IPS-NIHi7 (cell line): ENCODE data around the gene PSMF1.
"Not testable (repeated sequence)": the region's sequence is repeated elsewhere in the genome, so short reads cannot be mapped to it uniquely, and the experiment has no call there.

Source experiments
- DNase-seq: peaks from one replicate; pipeline ENCODE4 v3.0.0; 2012; ENCODE audit warnings: mixed read lengths; ENCODE audit errors: extremely low spot score

Gene PSMF1

GRCh38 chr20:1122388-1123315 is 4.2 kb downstream of the PSMF1 start:
- DNase-seq = no peak

GRCh38 chr20:1123666-1124065 is 5.3 kb downstream of the PSMF1 start:
- DNase-seq = no peak

GRCh38 chr20:1124421-1124820 is 6.0 kb downstream of the PSMF1 start:
- DNase-seq = no peak

DNA sequence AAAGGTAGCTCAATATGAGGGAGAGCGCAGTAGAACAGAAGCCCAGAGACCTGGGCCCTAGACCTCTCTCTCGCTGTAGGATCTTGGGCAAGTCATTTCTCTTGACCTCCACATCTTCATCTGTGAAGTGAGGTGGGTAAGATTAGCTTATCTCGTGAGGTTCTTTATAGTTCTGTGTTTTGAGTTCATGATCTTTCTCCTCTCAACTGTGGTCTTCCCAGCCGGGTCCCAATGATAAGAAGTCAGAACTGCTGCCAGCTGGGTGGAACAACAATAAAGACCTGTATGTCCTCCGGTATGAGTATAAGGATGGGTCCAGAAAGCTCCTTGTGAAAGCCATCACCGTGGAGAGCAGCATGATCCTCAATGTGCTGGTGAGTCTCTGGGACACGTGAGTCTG is 6.9 kb downstream of the PSMF1 start:
- DNase-seq = no peak

DNA sequence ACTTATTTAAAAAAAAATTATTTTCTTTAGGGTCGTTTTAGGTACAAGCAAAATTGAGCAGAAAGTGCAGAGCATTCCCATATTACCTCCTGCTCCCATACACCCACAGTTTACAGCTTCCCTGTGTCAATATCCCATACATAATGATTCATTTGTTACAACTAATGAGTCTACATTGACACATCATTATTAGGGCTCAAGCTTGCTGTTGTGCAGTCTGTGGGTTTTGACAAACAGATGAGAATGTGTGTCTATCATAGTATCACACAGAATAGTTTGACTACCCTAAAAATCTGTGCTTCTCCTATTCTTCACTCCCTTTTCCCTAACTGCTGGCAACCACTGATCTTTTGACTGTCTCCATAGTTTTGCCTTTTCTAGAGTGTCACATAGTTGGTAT is 9.4 kb downstream of the PSMF1 start:
- DNase-seq = no peak

DNA sequence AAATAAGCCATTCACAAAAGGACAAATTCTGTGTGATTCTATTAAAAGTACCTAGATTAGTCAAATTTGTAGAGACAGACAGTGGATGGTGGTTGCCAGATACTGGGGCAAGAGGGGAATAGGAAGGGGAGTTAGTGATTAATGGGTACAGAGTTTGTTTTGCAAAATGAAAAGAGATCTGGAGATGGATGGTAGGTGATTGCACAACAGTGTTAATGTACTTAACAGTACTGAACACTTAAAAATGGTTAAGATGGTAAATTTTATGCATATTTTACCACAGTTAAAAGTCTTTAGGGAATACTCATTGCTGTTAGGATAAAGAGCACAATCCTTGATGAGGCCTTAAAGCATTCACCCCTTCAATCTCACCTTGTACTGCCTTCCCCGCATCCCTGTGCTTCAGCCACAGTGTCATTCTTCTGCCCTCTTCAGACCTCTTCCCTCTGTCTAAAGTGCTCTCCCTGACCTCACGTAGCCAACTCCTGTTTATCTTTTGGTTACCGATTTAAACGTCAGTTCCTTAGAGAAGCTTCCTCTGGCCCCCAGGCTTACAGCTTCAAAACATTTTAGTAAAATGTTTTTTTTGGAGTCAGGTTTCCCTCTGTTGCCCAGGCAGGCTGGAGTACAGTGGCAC is 11.8 kb downstream of the PSMF1 start:
- no peak for DNase-seq

DNA sequence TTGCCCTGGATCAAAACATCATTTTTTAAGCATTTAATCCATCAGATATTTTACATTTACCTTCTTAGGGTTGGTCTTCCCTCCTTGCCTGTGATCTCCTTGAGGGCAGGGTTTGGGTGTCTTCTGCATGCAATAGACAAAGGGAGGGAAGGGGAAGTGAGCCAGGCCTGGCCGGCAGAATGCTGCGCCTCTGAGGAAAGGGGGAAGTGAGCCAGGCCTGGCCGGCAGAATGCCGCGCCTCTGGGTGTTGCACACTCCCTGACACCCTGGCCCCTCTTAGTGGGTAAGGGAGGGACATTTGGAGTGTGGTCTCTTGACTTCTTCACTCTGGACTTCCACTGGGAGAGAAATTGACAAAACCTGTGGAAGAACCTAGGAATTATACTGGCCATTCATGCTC is 12.4 kb downstream of the PSMF1 start:
- no peak for DNase-seq

- DNase-seq = no peak
Measured at GRCh38 chr20:1131354-1131753, 13.0 kb downstream of the PSMF1 start.

GRCh38 chr20:1134355-1134754 is 16.0 kb downstream of the PSMF1 start:
- DNase-seq = no peak

DNA sequence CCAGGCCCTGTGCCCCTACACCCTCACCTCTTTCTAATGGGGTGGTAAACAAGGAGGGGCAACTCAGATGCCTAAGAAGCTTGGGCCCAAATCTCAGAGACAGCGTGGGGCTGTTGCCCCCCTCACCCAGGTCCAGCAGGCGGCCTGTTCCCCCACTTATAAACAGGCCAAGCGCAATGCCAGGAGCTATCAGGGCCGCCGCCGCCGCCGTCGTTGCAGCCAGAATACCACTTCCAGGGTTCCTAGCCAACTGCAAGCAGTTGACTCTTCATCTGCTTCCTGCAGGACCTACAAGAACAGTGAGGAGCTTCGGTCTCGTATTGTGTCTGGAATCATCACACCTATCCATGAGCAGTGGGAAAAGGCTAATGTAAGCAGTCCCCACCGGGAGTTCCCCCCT is 16.4 kb downstream of the PSMF1 start:
- DNase-seq = no peak

DNA sequence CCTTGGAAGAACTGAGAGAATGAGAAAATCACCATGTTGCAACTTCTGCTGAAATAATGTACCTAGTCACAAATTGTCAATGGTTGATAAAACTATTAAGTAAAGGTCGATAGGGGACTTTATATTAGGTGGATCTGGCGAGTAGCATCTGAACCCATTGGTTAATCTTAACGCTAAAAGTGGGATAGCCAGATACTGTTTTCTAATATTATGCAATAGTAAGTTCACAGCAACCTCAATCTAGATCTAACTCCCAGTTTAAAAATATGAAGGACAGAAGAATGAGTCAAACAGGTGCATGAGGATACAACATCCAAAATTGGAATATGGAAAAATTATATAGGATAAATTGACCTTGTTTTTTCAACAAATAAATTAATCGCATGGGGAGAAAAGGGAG is 18.8 kb downstream of the PSMF1 start:
- no peak for DNase-seq

GRCh38 chr20:1144401-1145172 is 26.2 kb downstream of the PSMF1 start:
- DNase-seq = no peak

- no peak for DNase-seq
Measured at GRCh38 chr20:1146957-1147356, 28.6 kb downstream of the PSMF1 start.

GRCh38 chr20:1149812-1150211 is 31.4 kb downstream of the PSMF1 start:
- not testable (repeated sequence) for DNase-seq

GRCh38 chr20:1150218-1150617 is 31.8 kb downstream of the PSMF1 start:
- no peak for DNase-seq

GRCh38 chr20:1150968-1151367 is 32.6 kb downstream of the PSMF1 start:
- no peak for DNase-seq

DNA sequence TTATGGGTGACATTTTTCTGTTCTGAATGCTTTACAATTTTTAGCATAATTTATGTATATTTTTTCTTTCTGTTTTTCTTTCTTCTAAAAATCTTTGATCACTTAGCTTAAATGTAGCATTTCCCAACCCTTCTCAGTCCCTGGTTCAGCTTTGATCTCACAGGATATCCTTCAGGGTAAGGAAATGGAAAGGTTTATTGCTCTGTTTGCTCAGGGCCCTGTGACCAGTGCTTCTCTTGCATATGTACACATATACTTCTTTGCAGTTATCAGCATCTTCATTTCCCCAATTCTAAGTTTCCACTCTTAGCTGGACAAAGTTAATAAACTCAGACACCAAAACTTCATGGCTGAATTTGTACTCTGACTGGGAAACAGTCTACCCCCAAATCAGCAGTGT is 35.8 kb downstream of the PSMF1 start:
- DNase-seq = no peak

DNA sequence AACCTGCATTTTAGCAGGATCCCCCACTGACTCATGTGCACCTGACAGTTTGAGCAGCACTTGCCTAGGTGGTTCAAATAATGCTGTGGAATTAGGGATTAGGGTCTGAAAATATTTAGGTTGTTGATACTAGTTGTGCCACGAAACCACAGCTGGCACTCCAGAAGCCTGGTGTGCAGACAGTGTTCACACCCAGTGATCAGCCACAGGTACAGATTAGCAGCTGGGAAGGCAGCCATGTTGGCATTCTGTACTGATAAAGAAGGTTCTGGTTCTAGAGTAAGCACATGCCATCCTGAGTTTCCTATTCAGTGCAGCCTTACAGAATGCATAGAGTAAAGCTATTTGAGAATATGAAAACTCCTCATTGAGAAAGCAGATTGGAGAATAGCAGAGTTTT is 36.3 kb downstream of the PSMF1 start:
- no peak for DNase-seq

GRCh38 chr20:1155342-1155741 is 36.9 kb downstream of the PSMF1 start:
- DNase-seq = no peak

DNA sequence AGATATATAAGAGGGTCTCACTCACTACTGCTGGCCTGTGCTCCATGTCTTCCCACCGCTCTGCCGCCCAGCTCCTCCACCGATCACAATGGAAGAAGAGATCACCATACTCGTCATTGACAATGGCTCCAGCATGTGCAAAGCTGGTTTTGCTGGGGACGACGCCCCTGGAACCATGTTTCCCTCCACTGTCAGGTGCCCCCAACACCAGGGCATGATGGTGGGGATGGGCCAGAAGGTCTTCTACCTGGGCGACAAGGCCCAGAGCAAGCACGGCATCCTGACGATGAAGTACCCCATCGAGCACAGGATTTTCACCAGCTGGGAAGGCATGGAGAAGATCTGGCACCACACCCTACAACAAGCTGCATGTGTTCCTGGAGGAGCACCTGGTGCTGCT is 42.1 kb downstream of the PSMF1 start:
- DNase-seq = no peak

GRCh38 chr20:1160991-1161390 is 42.6 kb downstream of the PSMF1 start:
- DNase-seq = no peak

DNA sequence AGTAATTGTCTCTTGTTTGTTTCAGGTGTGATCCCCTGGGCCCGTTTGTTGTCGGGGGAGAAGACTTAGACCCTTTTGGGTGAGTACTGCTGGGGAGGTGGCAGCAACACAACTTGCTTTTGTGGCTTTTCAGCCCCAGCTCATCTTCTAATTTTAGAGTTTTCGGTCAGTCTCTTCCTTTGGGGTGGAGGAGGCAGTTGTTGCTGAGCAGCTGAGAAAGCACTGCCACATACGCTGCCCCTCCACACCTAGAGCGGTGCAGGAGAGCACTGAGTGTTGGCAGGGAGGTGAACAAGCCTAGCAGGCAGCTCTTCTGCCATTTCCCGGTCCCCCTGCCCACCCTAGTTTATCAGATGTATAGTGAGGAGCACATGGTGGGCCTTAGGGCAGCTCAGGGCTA is 44.7 kb downstream of the PSMF1 start:
- no peak for DNase-seq

- DNase-seq = no peak
Measured at GRCh38 chr20:1163653-1164052, 45.3 kb downstream of the PSMF1 start.
